GM21367 (cell line): ENCODE data around the gene COLGALT1.
"Not testable (repeated sequence)": the region's sequence is repeated elsewhere in the genome, so short reads cannot be mapped to it uniquely, and the experiment has no call there.

Experiments used
- ATAC-seq: cut with Tn5 transposase; IDR thresholded peaks from one replicate; pipeline ENCODE4 v1.9.1; 2021; ENCODE audit not compliant: unreplicated experiment

Gene COLGALT1

GRCh38 chr19:17555480-17555928, at the start of gene COLGALT1:
Gene COLGALT1 (plus strand): TSS chr19:17555649. CDS start chr19:17555714, 65 bp downstream.
- peak; percentile 79 for ATAC-seq

- ATAC-seq, result no peak
Measured at GRCh38 chr19:17506745-17507144, 48.7 kb upstream of the COLGALT1 start.

GRCh38 chr19:17508558-17508933, 46.9 kb upstream of the COLGALT1 start:
- not testable (repeated sequence) for ATAC-seq

- no peak for ATAC-seq
Measured at GRCh38 chr19:17510220-17510993, 45.0 kb upstream of the COLGALT1 start.

GRCh38 chr19:17511724-17512573, 43.5 kb upstream of the COLGALT1 start:
- peak; percentile 62 for ATAC-seq

- ATAC-seq, result no peak
Measured at GRCh38 chr19:17512574-17512939, 42.9 kb upstream of the COLGALT1 start.

- no peak for ATAC-seq
Measured at GRCh38 chr19:17515408-17516149, 39.9 kb upstream of the COLGALT1 start.

GRCh38 chr19:17517898-17518297, 37.6 kb upstream of the COLGALT1 start:
- ATAC-seq, result no peak

- ATAC-seq, result not testable (repeated sequence)
Measured at GRCh38 chr19:17518654-17519053, 36.8 kb upstream of the COLGALT1 start.

- no peak for ATAC-seq
Measured at GRCh38 chr19:17519967-17520366, 35.5 kb upstream of the COLGALT1 start.

GRCh38 chr19:17520865-17521264, 34.6 kb upstream of the COLGALT1 start:
- no peak for ATAC-seq

- peak; percentile 60 for ATAC-seq
Measured at GRCh38 chr19:17522988-17523872, 32.2 kb upstream of the COLGALT1 start.

- no peak for ATAC-seq
Measured at GRCh38 chr19:17524651-17525050, 30.8 kb upstream of the COLGALT1 start.

GRCh38 chr19:17525141-17525540, 30.3 kb upstream of the COLGALT1 start:
- no peak for ATAC-seq

GRCh38 chr19:17526922-17527321, 28.5 kb upstream of the COLGALT1 start:
- no peak for ATAC-seq

- ATAC-seq, result no peak
Measured at GRCh38 chr19:17527326-17527725, 28.1 kb upstream of the COLGALT1 start.

GRCh38 chr19:17528610-17529009, 26.8 kb upstream of the COLGALT1 start:
- no peak for ATAC-seq

- ATAC-seq, result no peak
Measured at GRCh38 chr19:17529239-17530158, 25.9 kb upstream of the COLGALT1 start.

- ATAC-seq, result no peak
Measured at GRCh38 chr19:17530586-17530985, 24.9 kb upstream of the COLGALT1 start.
